ENCODE data around the gene KNDC1. TPM values are rescaled to one million over a fixed set of nuclear protein-coding genes. Genes with fewer than 3 reads are reported as not detected.
"Not testable (repeated sequence)": the region's sequence is repeated elsewhere in the genome, so short reads cannot be mapped to it uniquely, and the experiment has no call there.

The KNDC1 gene
- total and polyA plus RNA-seq, 8 donors = 2.5 to 10.4 (median 4.0) TPM

DNA sequence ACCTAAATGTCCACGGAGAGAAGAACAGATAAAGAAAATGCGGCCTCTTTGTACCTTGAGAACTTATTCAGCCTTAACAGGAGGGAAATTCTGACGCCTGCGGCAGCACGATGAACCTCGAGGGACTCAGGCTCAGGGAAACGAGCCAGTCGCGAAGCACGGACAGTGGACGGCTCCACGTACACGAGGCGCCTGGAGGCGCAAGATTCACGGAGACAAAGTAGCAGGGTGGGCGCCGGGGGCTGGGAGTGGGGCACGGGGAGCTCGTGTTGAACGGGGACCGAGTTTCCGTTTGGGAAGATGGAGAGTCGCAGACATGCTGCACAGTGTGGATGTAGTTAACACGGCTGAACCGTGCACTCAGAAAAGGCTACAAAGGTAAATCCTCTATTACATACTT is 56.8 kb downstream of the KNDC1 start:
- Histone ChIP-seq H3K9me3 (no peaks in the 10 kb centered on the region), H3K27ac (no peak overlapping the region), H3K36me3 (no peaks in the 10 kb centered on the region), H3K27me3 (peaks cover 0 to 67% of the 10 kb centered on the region in 2 donors), H3K4me1 (no peaks in the 10 kb centered on the region), H3K4me3 (no peak overlapping the region)
- TF ChIP-seq, protein P1, sequence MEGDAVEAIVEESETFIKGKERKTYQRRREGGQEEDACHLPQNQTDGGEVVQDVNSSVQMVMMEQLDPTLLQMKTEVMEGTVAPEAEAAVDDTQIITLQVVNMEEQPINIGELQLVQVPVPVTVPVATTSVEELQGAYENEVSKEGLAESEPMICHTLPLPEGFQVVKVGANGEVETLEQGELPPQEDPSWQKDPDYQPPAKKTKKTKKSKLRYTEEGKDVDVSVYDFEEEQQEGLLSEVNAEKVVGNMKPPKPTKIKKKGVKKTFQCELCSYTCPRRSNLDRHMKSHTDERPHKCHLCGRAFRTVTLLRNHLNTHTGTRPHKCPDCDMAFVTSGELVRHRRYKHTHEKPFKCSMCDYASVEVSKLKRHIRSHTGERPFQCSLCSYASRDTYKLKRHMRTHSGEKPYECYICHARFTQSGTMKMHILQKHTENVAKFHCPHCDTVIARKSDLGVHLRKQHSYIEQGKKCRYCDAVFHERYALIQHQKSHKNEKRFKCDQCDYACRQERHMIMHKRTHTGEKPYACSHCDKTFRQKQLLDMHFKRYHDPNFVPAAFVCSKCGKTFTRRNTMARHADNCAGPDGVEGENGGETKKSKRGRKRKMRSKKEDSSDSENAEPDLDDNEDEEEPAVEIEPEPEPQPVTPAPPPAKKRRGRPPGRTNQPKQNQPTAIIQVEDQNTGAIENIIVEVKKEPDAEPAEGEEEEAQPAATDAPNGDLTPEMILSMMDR (IDR thresholded peaks at IDR 0.05) = no peak
- peak; percentile 44 for ATAC-seq
- peak in 1 of 4 donors; percentile 76 for DNase-seq
- intact Hi-C loops (cut with DNase I) = no loop called here

DNA sequence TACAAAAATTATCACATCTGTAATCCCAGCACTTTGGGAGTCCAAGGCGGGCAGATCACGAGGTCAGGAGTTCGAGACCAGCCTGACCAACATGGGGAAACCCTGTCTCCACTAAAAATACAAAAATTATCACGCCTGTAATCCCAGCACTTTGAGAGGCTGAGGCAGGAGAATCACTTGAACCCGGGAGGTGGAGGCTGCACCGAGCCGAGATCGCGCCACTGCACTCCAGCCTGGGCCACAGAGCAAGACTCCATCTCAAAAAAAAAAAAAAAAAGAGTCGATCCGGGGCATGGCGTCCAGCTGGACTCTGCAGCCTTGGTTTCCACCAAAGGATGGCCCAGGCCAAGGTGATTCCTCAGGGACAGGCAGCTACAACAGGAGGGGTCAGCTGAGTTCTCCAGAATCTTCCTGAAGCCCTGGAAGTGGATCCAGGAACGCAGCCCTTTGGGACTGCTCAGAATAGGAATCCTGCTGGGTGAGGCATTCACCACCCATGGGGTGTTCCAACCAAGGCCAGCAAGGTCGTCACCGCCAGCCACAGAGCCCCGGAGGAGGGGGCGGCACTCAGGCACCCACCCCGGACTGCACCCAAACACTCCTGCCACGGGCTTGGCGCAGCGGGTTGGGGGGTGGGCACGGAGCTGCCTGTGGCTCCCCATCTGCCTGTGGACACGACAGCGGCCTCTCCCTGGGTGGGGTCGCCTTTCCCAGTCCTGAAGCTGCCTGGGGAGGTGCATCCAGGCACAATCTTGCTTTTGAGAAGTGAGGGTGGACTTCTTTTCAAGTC is 58.0 kb downstream of the KNDC1 start:
- Histone ChIP-seq H3K27me3 (peaks cover 0 to 60% of the 10 kb centered on the region in 2 donors), H3K36me3 (no peaks in the 10 kb centered on the region), H3K4me3 (no peak overlapping the region), H3K9me3 (no peaks in the 10 kb centered on the region), H3K27ac (no peak overlapping the region), H3K4me1 (no peaks in the 10 kb centered on the region)
- intact Hi-C loops (cut with DNase I) = no loop called here
- no peak for ATAC-seq
- TF ChIP-seq, protein P1 (IDR thresholded peaks at IDR 0.05) = no peak
- DNase-seq = peak in 1 of 4 donors; percentile 76

DNA sequence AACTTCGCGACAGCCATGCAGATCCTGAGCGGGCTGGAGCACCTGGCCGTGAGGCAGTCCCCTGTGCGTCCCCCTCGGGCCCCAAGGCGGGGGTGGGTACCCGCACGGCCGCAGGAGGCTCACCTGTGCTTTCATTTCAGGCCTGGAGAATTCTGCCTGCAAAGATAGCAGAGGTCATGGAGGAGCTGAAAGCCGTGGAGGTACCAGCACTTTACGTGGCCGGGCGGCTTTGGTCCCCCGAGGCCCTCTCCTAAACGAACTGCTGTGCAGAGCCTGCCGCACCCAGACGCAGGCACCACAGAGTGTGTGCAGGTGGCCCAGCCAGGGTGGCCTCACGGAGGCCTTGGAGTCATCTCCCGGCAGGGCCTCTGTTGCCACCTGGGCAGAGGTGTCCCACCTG is 58.9 kb downstream of the KNDC1 start:
- TF ChIP-seq, protein P1 (IDR thresholded peaks at IDR 0.05) = no peak
- Histone ChIP-seq H3K9me3 (no peaks in the 10 kb centered on the region), H3K27me3 (peaks cover 0 to 52% of the 10 kb centered on the region in 2 donors), H3K4me3 (no peak overlapping the region), H3K36me3 (no peaks in the 10 kb centered on the region), H3K27ac (no peak overlapping the region), H3K4me1 (no peaks in the 10 kb centered on the region)
- intact Hi-C loops (cut with DNase I) = no loop called here
- DNase-seq (no peak), ATAC-seq (no peak)

DNA sequence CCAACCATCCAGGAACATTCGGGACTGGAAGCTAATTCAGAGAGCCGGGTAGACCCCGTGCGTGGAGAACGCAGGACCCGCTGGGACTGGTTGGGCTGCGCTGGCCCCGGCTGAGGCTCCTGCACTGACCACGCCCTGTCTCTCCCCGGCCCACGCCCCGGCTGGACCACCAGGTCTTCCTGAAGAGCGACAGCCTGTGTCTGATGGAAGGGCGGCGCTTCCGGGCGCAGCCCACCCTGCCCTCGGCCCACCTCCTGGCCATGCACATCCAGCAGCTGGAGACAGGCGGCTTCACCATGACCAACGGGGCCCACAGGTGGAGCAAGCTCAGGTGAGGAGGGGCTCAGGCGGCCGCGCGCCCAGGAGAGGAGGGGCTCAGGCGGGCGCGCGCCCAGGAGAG is 59.8 kb downstream of the KNDC1 start:
- Histone ChIP-seq H3K4me3 (no peak overlapping the region), H3K36me3 (no peaks in the 10 kb centered on the region), H3K27me3 (peaks cover 0 to 48% of the 10 kb centered on the region in 2 donors), H3K4me1 (no peaks in the 10 kb centered on the region), H3K27ac (no peak overlapping the region), H3K9me3 (no peaks in the 10 kb centered on the region)
- intact Hi-C loops (cut with DNase I) = no loop called here
- DNase-seq (no peak), ATAC-seq (no peak)
- TF ChIP-seq, protein P1 (IDR thresholded peaks at IDR 0.05) = no peak

DNA sequence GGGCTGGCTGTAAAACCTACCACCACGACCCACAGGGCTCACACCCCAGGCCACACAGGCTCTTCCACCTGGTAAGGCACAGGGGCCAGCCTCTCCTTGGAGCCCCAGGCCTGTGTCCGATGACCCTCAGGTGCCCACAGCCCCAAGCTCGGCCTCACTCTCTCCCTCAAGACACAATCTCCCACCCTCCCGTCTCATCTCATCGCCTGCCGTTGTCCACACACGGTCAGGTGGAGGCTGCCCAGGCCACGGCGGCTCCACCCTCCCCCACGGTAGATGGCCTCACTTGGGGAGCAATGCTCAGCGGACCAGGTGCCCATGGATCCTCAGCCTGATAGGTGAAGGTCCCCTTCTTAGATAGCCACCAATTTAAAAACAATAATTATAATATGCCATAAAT is 61.3 kb downstream of the KNDC1 start:
- no peaks in the 10 kb centered on the region for H3K9me3 ChIP-seq
- intact Hi-C loops (cut with DNase I) = no loop called here
- H3K27ac ChIP-seq = no peak overlapping the region
- DNase-seq (no peak), ATAC-seq (no peak)
- H3K4me3 ChIP-seq = no peak overlapping the region
- no peaks in the 10 kb centered on the region for H3K36me3 ChIP-seq
- TF ChIP-seq, protein P1 (IDR thresholded peaks at IDR 0.05) = no peak
- H3K27me3 ChIP-seq = peaks cover 0 to 54% of the 10 kb centered on the region in 2 donors
- H3K4me1 ChIP-seq = no peaks in the 10 kb centered on the region

DNA sequence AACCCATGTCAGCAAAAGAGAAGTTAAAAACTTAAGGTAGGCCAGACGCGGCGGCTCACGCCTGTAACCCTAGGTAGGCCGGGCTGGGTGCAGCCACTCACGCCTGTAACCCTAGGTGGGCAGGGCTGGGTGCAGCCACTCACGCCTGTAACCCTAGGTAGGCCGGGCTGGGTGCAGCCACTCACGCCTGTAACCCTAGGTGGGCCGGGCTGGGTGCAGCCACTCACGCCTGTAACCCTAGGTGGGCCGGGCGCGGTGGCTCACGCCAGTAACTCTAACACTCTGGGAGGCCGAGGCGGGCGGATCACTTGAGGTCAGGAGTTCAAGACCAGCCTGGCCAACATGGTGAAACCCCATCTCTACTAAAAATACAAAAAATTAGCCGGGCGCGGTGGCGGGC is 61.7 kb downstream of the KNDC1 start:
- H3K9me3 ChIP-seq; DNase-seq; H3K4me3 ChIP-seq; H3K4me1 ChIP-seq; H3K36me3 ChIP-seq; ATAC-seq; intact Hi-C loops (cut with DNase I); H3K27ac ChIP-seq: not testable (repeated sequence)
- peaks cover 0 to 58% of the 10 kb centered on the region in 2 donors for H3K27me3 ChIP-seq

Measured in left lung (tissue), 10 donors.